Motor neuron (in vitro differentiated cells): Measurements from ENCODE around the gene CPSF7. TPM values are rescaled to one million over a fixed set of nuclear protein-coding genes. Genes with fewer than 3 reads are reported as not detected.
A peak's percentile ranks its signal among the peaks of the same experiment; 100 is the strongest.

ENCODE experiments used
- ATAC-seq, 8 experiments: fragments of 200-7000 bp; cut with Tn5 transposase; replicated peaks in 6 of 8; 2 replicates each; pipeline ENCODE4 v1.8.0; 2021; ENCODE audit warnings: mild to moderate bottlenecking in 8 of 8, moderate library complexity in 8 of 8
- H3K27ac ChIP-seq, 2 donors: fragments of 250-450 bp; sonication (Bioruptor Pico); 2 replicates each; pipeline ENCODE4 v1.9.0; 2021; ENCODE audit warnings: antibody characterized with exemption in 2 of 2, mild to moderate bottlenecking in 2 of 2, moderate library complexity in 1 of 2
- H3K4me1 ChIP-seq, 2 donors: fragments of 250-450 bp; sonication (Bioruptor Pico); replicated peaks in 1 of 2; 2 replicates each; pipeline ENCODE4 v1.6.1; 2021; ENCODE audit warnings: antibody characterized with exemption in 2 of 2, mild to moderate bottlenecking in 2 of 2, moderate library complexity in 1 of 2
- H3K4me3 ChIP-seq, 5 donors: fragments of 250-450 bp; sonication (Bioruptor Pico); 2 replicates each; pipeline ENCODE4 v1.9.0; 2021; ENCODE audit warnings: antibody characterized with exemption in 5 of 5, mild to moderate bottlenecking in 5 of 5, moderate library complexity in 4 of 5
- WGBS, 10 experiments: fragments of 450-650 bp; shearing (Covaris generic); methylation state at CpG; one replicate each; pipeline ENCODE4 v1.0.0; 2022; 5-methylcytosine and 5-hydroxymethylcytosine counted together
- in situ Hi-C, 9 experiments: fragments of 400-800 bp; cut with MboI; loops; one replicate each; pipeline ENCODE4 v1.15.0; 2021; ENCODE audit warnings: low sequenced_read_pairs in 9 of 9, low pct_unique_long_range_greater_than_20kb in 2 of 9; ENCODE audit not compliant: unreplicated experiment in 9 of 9
- total RNA-seq, 8 experiments: library from RNA; unstranded; fragments of 300-600 nt; gene quantifications; 2 replicates each; pipeline versions ENCODE4 v1.2.3 to v1.2.4, GENCODE V29; 2022

The CPSF7 gene
- total RNA-seq, 8 experiments from 2014 or later: 22.9 to 88.3 (median 49.2) TPM

- no peak overlapping the region for H3K27ac ChIP-seq
- H3K4me3 ChIP-seq: no peak overlapping the region
- no peak for ATAC-seq
- WGBS, 10 experiments: 80 to 100% (median 95%) methylated on average over 1 to 6 of the region's 6 CpGs; no CpG with 5 or more reads in 2 of the 10 experiments
- peaks cover 11 to 12% of the 10 kb centered on the region in 2 donors for H3K4me1 ChIP-seq
- in situ Hi-C loops: no loop called here
Observed at GRCh38 chr11:61357894-61358239, 71.9 kb downstream of the CPSF7 start.

- no peak for ATAC-seq
- in situ Hi-C loops: no loop called here
- no peak overlapping the region for H3K27ac ChIP-seq
- no peak overlapping the region for H3K4me3 ChIP-seq
- WGBS, 10 experiments: 85 to 100% (median 91%) methylated on average over 1 to 7 of the region's 9 CpGs; no CpG with 5 or more reads in 2 of the 10 experiments
- H3K4me1 ChIP-seq: peaks cover 11 to 12% of the 10 kb centered on the region in 2 donors
Observed at GRCh38 chr11:61357233-61357893, 72.4 kb downstream of the CPSF7 start.

GRCh38 chr11:61356706-61357105 lies 73.1 kb downstream of the CPSF7 start:
- ATAC-seq: no peak
- Histone ChIP-seq H3K4me3 (no peak overlapping the region), H3K4me1 (peaks cover 11 to 12% of the 10 kb centered on the region in 2 donors), H3K27ac (no peak overlapping the region)
- 58 to 100% (median 92%) methylated on average over 1 to 3 of the region's 4 CpGs; no CpG with 5 or more reads in 6 of the 10 experiments for WGBS, 10 experiments
- in situ Hi-C loops: no loop called here

GRCh38 chr11:61354208-61354607 lies 75.6 kb downstream of the CPSF7 start:
- 40 to 100% (median 97%) methylated on average over 1 to 2 of the region's 2 CpGs; no CpG with 5 or more reads in 4 of the 10 experiments for WGBS, 10 experiments
- Histone ChIP-seq H3K4me3 (no peak overlapping the region), H3K27ac (no peak overlapping the region), H3K4me1 (peaks cover 2 to 7% of the 10 kb centered on the region in 2 donors)
- in situ Hi-C loops: no loop called here
- ATAC-seq: no peak

- peak in 1 of 8 experiments; percentile 41 for ATAC-seq
- 33 to 100% (median 86%) methylated on average over 1 to 9 of the region's 15 CpGs; no CpG with 5 or more reads in 3 of the 10 experiments for WGBS, 10 experiments
- Histone ChIP-seq H3K4me3 (no peak overlapping the region), H3K27ac (no peak overlapping the region), H3K4me1 (peaks cover 2 to 8% of the 10 kb centered on the region in 2 donors)
- in situ Hi-C loops: no loop called here
Observed at GRCh38 chr11:61353131-61354067, 76.4 kb downstream of the CPSF7 start.

Other genes starting within 250 kb of the CPSF7 start
- 1 to 10 TPM in 4 of 8 experiments, under 1 TPM in 2, not detected in 2; 0.49 to 4.5 (median 1.4) TPM for gene PGA3, start 226.5 kb downstream of the CPSF7 start, total RNA-seq
- gene PGA4, start 207.6 kb downstream of the CPSF7 start, total RNA-seq: 1 to 10 TPM in 1 of 8 experiments, under 1 TPM in 6, not detected in 1; 0.11 to 1.5 (median 0.35) TPM
- 1 to 10 TPM in 1 of 8 experiments, under 1 TPM in 3, not detected in 4; 0.22 to 1.1 (median 0.93) TPM for gene PGA5, start 188.8 kb downstream of the CPSF7 start, total RNA-seq
- gene VWCE, start 134.7 kb downstream of the CPSF7 start, total RNA-seq: 1 to 10 TPM; 2.1 to 7.2 (median 3.6) TPM
- 100 to 1,000 TPM; 144 to 240 (median 190) TPM for gene DDB1, start 96.9 kb downstream of the CPSF7 start, total RNA-seq
- 10 to 100 TPM; 11.1 to 84.6 (median 20.1) TPM for gene TKFC, start 96.7 kb downstream of the CPSF7 start, total RNA-seq
- gene CYB561A3, start 68.1 kb downstream of the CPSF7 start, total RNA-seq: 10 to 100 TPM in 6 of 8 experiments, 1 to 10 TPM in 2; 8.0 to 56.3 (median 16.8) TPM
- gene TMEM138, start 67.6 kb downstream of the CPSF7 start, total RNA-seq: 10 to 100 TPM; 22.6 to 61.6 (median 39.0) TPM
- 10 to 100 TPM in 4 of 8 experiments, 1 to 10 TPM in 4; 5.8 to 17.5 (median 9.7) TPM for gene TMEM216, start 37.4 kb downstream of the CPSF7 start, total RNA-seq
- gene SDHAF2, start 149 bp upstream of the CPSF7 start, total RNA-seq: 10 to 100 TPM; 34.3 to 53.9 (median 47.2) TPM
- 10 to 100 TPM in 1 of 8 experiments, 1 to 10 TPM in 4, under 1 TPM in 2, not detected in 1; 0.10 to 10.4 (median 3.4) TPM for gene LRRC10B, start 78.8 kb upstream of the CPSF7 start, total RNA-seq
- gene SYT7, start 151.1 kb upstream of the CPSF7 start, total RNA-seq: 10 to 100 TPM in 4 of 8 experiments, 1 to 10 TPM in 2, under 1 TPM in 2; 0.27 to 13.6 (median 9.7) TPM